ENCODE measurements around the gene PXT1.
"Not testable (repeated sequence)": the region's sequence is repeated elsewhere in the genome, so short reads cannot be mapped to it uniquely, and the experiment has no call there.

PXT1 gene

DNA sequence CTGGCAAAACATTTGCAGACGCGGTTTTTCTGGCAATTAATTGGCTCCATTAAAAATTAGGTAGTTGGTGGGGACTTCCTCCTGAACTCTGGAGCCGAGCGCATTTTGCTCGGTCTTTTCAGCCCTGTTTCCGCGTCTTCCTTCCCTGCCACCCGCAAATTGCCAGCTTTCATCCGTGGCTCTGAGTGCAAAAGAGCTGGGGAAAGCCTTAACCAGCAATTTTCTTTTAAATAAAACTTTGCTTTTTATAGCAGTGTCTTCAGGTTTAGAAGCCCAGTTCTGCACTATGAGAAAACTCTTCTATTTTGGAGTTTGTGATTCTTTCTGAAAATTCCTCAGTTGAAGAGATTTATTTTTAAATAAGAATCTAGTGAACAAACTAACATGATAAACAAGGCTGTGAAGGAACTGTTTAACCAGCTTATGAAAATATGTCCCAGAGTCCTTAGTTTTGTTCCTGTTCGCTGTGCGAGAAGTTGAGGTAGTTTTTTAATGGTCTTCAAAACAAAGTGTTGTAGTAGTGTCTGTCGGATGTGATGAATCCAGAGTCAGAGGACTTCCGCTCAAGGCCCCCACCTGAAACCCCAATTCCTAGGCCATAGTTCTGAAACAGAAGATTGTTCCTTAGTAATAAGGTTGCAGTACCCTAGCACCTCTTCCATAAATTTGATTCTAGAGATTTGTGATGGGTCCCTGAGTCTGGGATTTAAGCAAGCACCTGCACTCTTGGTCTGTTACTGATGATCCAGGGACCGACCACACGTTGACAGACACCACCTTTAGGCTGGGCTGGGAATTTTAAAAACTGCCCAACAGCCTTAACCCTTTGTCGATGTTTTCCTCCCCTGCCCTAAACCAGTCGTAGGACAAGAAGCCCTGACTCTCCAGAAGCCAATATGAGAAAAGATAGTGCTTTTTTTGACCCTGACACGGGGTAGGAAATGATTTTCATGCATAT, 1.1 kb upstream of the PXT1 start:
- peak; percentile 57 for DNase-seq

DNA sequence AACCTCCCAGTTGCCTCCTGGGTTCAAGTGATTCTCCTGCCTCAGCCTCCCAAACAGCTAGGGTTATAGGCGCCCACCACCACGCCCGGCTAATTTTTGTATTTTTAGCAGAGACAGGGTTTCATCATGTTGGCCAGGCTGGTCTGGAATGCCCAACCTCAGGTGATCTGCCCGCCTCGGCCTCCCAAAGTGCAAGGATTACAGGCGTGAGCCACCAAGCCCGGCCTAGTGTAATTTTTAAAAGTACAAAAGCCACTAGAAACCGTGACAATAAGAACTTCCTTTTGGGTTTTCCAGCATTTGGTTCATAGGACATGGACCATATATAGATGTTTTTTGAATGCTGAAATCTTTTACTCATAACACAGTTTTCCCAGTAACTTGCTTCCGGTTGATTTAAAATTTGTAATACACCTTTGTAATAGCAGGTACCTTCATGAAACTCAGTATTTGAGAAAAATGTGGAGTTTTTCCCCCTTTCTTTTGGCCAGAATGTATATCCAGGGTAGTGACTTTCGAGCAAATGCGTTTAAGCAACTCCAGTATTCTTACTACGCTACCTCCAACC, 467 bp downstream of the PXT1 start:
- no peak for DNase-seq

DNA sequence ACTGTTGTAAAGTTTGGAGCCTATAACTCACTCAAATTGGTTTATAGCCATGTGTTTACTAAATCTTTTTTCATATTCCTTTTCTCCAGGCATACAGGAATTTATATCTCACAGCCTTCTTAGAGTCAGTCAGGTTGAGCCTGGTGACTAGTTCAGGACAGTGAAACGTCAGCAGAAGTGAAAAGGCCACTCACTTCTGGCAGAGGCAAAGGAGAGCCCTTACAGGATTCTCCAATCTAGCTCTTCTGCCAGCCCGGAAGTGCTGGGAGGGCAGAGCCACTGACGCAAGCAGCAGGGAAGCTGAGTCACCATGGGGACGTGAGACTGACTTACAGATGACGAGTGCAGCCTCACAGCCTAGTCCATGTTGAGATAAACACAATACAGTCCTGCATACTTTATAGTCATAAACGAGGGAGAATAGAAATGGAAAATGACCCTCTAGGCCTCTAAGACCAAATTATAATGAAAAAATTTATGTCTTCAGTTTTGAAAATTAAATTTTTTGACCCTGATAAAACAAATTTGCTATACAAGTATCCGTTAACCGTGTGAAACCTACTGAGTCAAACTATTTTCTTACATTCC, 1.3 kb downstream of the PXT1 start:
- DNase-seq = peak; percentile 74

DNA sequence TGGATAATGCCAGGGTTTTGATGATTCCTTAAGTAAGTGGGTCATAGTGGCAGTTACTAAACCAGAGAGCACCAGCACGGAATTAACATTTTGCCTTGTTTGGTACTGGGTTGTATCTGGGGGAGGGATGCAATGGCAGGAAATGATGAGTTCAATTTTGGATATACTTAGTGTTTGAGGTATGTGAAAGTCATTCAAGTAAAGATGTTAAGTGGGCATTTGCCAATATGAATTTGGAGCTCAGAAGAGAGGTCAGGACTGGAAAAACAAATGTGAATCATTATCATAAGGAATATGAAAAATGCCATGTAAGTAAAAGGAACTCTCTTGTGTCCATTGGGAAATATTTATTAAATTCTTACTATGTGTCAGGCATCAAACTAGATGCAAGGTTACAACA, 6.2 kb downstream of the PXT1 start:
- no peak for DNase-seq

DNA sequence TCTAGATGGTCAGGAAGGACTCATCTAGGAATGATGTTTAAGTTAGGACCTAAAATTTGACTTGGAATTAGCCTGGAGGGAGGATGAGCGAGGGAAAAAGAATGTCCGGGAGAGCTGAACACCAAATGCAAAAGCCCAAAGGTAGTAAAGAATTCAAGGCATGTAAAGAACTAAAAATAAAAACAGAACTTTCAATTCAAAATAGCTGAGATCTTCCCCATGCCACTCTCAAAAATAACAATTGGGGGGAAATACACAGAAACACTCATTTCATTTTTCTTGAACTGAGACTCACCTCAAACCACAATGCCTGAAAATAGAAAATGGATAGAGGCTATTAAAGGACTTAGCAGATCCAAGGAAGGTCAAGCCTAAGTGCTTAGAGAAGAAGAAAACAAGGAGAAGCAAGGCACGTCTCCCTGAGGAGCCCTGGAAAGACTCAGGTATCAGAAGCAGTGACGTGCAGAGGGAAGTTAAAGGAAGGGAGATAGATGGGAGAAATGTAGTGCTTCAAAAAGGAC, 10.4 kb downstream of the PXT1 start:
- no peak for DNase-seq

DNA sequence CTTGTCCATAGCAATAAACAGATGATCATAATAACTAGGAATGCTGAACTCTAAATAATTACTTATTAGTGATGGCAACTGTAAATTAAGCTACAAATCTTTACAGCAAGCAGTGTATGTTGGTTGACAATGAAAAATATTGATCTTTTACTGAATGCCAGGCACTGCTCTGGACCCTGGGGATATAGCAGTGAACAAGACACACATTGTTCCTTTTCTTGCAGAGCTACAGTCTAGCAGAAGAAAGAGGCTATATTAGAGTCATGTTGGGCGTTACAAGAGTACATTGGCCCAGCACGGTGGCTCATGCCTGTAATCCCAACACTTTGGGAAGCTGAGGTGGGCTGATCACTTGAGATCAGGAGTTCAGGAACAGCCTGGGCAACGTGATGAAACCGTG, 11.5 kb downstream of the PXT1 start:
- no peak for DNase-seq

DNA sequence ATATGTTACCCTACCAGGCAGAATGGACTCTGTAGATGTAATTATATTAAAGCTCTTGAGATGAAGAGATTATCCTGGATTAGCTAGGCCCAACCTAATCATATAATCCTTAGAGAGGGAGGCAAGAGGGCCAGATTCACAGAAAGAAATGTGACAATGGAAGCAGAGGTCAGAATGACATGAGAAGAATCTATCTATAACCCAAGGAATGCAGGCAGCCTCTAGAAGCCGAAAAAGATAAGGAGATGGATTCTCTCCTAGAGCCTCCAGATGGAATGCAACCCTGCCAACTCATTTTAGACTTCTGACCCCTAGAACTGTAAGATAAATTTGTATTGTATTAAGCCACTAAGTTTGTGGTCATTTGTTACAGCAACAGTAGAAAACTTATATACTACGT, 12.3 kb downstream of the PXT1 start:
- no peak for DNase-seq

DNA sequence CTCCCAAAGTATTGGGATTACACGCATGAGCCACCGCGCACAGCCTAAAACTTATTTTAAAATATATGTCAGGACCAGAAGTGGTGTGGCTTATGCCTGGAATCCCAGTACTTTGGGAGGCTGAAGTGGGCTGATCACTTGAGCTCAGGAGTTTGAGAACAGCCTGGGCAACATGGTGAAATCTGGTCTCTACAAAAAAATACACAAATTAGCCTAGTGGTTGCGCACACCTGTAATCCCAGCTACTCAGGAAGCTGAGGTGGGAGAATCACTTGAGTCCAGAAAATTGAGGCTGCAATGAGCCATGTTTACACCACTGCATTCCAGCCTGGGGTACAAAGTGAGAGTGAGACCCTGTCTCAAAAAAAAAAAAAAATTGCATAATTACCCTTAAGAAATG, 13.7 kb downstream of the PXT1 start:
- no peak for DNase-seq

DNA sequence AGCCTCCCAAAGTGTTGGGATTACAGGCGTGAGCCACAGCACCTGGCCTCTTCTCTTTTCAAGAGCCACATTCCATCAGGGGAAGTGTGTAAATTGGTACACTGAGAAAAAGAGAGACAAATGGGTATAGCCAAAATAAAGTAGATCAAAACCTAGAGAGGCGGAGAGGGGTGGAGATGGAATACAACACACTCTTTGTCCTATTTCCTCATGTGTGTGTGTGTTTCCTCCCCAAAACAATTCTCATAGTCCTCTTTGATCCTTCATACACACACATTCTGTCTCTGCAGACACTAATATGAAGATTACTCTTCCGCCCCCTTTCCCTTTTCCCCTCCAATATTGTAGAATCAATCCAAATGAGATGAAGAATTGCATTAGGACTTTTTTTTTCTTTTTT, 16.0 kb downstream of the PXT1 start:
- DNase-seq = no peak

DNA sequence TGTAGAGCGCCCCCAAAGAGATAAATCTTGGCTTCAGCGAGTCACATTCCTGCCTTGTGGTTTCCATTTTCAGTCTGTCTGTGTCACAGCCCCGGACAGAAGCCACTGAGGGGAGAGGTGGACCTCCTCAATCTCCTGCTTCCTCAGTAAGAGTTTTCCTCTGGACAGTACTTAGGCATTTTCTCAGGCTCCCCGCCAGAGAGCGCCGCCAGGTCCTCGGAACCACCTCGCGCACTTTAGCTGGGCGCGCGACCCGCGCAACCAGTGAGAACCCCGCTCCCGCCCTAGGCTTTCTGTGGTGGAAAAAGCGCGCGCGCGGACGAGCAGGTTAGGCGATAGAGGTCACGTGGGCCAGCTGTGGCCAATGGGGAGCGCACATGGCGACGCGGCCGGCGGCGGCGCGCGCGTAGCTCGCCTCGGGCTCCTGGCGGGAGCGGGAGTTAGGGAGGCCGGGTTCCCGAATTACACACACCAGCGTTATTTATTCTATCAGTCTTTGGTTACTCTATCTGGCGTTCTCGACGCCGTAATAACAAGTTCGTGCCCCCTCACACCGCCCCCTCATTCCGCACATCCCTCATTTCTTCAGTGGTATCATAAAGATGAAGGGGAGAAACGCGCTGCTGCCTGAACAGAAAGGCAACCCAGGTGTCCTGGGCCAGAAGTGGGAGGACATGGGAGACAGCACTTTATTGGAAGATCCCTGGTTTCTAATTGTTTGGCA, 19.4 kb downstream of the PXT1 start:
- DNase-seq = peak; percentile 98

DNA sequence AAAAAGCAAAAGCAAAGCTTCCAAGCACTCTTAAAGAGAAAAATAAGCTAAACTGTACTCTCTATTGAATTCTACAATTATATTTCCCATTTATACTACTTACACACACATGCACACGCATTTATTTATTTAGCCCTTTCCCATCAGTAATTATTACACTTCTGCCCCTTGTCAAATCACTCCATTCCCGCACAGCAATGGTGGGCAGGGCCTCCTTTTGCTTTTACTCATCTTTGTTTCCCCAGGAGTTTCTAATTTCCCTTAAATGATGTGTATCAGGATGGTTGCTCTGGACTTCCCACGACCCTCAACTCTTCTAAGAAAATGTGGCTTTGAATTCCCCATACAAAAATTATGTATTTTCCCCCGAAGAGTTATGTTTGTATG, 19.9 kb downstream of the PXT1 start:
- DNase-seq = no peak

DNA sequence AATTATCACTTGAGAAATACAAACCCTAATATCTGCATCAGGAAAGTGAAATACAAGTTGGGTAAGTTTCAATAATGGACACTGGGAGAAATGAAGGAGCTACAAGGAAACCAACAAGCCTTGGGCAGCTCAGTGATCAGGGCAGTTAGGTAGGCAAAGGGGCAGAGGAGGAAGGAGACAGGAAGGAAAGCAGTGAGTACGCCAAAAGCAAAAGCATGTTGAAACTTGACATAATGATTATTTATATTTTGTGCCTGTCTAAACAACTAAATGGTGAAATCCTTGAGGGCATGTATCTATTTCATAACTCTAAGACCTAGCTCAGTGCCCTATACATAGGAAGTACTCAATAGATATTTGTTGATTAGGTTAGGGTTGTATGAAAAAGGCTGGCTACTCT, 23.3 kb downstream of the PXT1 start:
- no peak for DNase-seq

DNA sequence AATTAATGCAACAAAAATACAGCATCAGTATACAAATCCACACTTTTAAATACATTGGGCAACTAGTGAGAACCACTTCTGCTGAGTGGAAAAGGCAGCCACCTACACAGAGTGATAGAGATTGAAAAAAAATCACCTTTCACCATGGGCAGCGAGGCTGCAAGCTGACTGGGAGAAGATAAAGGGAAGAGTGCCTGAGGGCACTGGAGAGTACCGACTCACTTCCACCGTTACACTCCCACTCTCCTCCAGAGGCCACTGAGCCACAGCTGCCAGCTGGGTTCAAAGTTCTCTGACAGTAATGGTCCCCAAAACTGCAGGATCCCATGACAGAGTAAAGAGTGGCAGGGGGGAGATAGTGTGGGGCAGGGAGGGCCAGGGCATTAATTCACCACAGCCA, 24.1 kb downstream of the PXT1 start:
- no peak for DNase-seq

DNA sequence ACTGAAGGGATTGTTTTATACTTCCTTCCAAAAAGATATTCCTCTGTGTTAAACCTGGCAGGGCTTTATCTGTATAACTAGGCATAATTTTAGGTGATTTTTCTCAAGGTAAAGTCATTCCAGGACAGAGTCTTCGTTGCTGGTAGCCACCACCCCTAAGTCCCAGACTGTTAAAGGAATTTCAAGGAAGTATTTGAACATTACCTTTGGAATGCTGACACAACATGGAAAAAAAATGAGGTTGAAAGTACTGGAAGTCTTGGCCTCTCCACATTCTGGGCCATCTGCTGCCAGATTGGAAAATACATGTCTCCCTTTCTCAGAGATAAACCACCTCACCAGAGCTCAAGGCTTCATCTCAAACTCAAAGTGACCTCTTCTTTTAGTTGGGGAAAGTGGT, 28.2 kb downstream of the PXT1 start:
- DNase-seq = no peak

DNA sequence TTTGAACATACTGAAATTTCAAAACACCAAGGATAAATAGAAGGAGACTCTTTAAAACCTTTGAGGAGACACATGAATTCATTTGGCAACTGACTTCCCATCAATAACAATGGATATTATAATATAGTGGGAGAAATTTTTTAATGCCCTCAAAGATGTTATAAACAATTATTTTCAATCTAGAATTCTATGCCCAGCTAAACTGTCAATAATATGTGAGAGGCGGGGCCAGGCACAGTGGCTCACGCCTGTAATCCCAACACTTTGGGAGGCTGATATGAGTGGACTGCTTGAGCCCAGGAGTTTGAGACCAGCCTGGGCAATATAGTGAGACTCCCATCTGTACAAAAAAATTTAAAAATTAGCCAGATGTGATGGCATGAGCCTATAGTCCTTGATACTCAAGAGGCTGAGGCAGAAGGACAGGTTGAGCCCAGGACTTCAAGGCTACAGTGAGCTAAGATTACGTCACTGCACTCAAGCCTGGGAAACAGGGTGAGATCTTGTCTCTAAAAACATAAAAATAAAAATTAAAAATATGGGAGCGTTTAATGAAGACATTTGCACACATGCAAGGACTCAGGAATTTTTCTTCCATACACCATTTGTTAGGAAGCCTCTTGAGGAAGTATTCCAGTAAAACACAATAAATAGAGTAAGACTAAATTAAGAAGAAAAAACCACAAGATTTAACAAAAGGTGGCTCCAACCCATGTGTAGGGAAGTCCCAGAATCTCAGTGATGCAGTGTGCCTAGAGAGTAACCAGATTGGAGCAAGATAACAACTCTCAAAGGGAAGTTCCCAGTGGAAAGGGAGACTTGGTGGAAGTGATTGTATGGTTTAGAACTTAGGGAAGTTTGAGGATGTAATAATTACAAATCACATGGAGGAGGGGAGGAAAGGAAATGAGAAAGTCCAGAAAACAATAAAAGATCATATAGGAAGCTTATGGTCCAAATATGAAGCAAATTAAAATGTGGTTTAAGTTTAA, 28.9 kb downstream of the PXT1 start:
- no peak for DNase-seq

DNA sequence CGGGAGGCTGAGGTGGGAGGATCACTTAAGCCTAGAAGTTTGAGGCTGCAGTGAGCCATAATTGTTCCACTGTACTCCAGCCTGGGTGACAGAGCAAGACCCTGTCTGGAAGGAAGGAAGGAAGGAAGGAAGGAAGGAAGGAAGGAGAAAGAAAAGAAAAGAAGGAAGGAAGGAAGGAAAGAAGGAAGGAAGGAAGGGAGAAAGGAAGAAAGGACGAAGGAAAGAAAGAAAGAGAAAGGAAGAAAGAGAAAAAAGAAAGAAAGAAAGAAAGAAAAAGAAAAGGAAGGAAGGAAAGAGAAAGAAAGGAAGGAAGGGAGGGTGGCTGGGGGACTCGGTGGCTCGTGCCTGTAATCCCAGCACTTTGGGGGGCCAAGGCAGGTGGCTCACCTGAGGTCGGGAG, 32.9 kb downstream of the PXT1 start:
- not testable (repeated sequence) for DNase-seq

DNA sequence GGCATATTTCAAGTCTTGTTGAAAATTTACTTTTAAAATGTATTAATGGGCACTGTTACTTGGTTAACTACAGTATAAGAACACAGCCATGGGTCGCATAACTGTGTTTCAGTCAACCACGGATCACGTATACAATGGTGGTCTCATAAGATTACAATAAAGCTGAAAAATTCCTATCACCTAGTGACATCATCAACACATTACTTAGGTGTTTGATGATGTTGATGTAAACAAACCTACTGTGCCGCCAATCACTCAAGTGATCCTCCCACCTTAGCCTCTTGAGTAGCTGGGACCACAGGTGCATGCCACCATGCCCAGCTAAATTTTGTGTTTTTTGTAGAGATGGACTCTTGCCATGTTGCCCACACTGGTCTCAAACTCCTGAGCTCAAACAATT, 38.5 kb downstream of the PXT1 start:
- DNase-seq = no peak

DNA sequence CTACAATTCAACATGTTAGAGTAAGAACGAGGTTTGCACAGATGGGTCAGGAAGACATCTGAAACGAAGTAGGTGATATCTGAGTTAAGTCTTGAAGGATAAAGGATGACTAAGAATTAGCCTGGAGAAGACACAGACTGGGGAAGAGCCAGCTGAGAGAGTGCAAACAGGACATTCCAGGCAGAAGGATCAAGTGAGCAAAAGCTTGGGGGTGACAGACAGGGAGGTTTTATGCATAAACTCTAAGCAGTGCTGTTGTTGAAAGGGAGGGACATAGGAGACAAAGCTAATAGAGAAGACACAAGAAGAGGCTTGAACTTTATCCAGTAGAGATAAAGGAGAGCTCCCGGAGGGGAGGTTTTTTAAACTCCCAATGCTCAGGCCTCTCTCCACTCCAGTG, 40.2 kb downstream of the PXT1 start:
- no peak for DNase-seq

DNA sequence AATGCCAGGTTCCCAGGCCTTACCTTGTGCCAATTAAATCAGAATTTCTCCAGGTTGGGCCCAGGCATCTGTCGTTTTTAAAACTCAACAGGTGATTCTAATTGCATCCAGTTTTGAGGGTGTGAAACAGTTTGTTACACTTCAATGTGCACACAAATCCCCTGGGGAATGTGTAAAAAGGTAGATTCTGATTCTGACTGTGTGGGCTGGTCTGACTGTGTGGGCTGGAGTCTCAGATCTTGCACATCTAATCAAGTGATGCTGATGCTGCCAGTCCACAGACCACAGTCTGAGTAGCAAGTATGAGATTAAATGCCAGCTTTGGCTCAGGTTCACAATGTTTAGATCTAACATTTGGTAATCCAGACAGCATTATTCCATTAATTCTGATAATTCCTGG, 42.7 kb downstream of the PXT1 start:
- DNase-seq = no peak

DNA sequence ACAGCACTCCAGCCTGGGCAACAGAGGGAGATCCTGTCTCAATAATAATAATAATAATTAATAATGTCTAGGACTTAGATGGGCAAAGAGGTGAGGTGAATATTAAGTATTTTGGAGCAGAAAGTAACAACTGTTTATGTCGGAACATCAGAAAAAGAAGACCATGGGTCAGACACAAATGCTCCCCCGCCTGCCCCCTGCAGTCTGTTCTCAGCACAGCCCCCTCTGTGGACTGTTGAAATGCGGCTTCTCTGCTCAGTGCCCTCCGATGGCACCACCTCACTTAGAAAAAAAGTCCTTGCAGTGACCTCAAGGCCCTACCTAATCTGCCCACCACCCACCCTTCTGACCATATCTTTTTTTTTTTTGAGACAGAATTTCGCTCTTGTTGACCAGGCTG, 50.0 kb downstream of the PXT1 start:
- no peak for DNase-seq

DNA sequence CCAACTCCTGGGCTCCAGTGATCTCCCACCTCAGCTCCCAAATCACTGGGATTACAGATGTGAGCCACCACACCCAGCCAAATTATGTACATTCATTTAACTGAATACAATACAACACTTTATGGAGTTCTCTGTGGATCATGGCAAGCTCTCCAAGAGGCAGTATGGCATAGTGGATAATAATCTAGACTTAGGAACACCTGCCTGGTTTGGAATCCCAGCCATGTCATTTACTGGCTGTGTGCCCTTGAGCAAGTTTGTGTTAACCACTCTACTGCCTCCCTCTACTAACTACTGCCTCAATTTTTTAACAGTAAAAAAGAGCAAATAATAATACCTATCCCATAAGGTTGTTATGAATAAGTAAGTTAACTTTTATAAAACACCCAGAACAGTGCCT, 53.3 kb downstream of the PXT1 start:
- DNase-seq = peak; percentile 11
